ENCODE measurements around the gene RCAN2.

- no peak for TF ChIP-seq CTCF (IDR thresholded peaks at IDR 0.05)
- no peak for TF ChIP-seq POLR2A (IDR thresholded peaks at IDR 0.05)
Measured at GRCh38 chr6:46172176-46172575, 319.1 kb downstream of the RCAN2 start.

All from heart left ventricle (tissue), 13 donors.